ENCODE measurements around the gene APBA2.

GRCh38 chr15:29093696-29094343 is 208.0 kb downstream of the APBA2 start:
- no peak for TF ChIP-seq EZH2 (optimal IDR thresholded peaks at IDR 0.05; ENCODE audit: low read depth, low read length)
- TF ChIP-seq, protein P1, sequence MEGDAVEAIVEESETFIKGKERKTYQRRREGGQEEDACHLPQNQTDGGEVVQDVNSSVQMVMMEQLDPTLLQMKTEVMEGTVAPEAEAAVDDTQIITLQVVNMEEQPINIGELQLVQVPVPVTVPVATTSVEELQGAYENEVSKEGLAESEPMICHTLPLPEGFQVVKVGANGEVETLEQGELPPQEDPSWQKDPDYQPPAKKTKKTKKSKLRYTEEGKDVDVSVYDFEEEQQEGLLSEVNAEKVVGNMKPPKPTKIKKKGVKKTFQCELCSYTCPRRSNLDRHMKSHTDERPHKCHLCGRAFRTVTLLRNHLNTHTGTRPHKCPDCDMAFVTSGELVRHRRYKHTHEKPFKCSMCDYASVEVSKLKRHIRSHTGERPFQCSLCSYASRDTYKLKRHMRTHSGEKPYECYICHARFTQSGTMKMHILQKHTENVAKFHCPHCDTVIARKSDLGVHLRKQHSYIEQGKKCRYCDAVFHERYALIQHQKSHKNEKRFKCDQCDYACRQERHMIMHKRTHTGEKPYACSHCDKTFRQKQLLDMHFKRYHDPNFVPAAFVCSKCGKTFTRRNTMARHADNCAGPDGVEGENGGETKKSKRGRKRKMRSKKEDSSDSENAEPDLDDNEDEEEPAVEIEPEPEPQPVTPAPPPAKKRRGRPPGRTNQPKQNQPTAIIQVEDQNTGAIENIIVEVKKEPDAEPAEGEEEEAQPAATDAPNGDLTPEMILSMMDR (IDR thresholded peaks at IDR 0.05; ENCODE audit: low read length): no peak
- no peak for TF ChIP-seq EZH2phosphoT487 (IDR thresholded peaks at IDR 0.05; ENCODE audit: low read length)

Data from MM.1S (cell line).